GM10847 (cell line): ENCODE results near the gene TMEM205.

Experiments
- POLR2A ChIP-seq: IDR thresholded peaks from 2 replicates; pipeline ENCODE4 v1.6.1; 2011; ENCODE audit not compliant: insufficient read length; ENCODE audit errors: extremely low read depth

TMEM205 gene

DNA sequence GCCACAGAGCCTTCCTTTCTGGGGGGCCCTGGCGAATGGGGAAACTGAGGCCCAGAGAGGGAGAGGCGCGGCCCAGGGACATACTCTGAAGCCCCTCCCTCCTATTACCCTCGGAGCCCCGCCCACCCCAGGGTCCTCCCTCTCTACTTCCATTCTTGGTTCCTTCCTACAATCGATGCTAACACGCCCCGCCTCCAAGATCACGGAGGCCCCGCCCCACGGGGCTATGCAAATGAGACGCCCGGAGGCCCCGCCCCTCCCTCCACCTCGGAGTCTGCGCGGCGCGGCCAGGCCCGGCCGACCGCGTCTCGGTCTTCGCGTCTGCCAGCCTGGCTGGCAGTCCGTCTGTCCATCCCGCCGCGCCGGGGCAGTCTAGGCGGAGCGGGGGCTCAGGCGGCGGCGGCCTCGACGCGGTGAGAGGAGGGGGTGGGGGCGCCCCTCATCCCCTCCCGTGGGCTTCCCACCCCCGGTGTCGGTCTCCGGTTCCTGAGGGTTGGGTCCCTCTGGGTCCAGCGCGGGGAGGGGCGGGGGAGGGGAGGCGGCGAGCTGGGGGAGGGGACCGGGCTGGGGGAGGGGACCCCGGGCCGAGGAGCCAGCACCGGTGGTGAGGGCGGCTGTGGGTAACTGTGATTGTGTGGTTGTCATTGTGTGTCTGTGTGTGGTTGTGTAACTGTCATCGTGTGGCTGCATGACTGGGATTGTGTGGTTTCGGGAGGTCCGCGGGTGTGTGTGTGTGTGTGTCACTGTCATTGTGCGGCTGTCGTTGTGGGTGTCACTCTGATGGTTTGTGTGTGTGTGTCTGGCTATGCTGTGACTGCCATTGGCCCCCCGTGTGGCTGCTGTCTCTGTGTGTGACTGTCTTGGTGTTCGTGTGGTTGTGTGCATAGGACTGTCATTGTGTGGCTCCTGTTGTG, 9.3 kb upstream of the TMEM205 start, which contains the start of gene PLPPR2:
Gene PLPPR2, plus strand, starts transcription at position 273 of the 914 bp plus-strand sequence. CDS start 2,242 bp downstream, outside the sequence.
- TF ChIP-seq POLR2A: peak; percentile 13

DNA sequence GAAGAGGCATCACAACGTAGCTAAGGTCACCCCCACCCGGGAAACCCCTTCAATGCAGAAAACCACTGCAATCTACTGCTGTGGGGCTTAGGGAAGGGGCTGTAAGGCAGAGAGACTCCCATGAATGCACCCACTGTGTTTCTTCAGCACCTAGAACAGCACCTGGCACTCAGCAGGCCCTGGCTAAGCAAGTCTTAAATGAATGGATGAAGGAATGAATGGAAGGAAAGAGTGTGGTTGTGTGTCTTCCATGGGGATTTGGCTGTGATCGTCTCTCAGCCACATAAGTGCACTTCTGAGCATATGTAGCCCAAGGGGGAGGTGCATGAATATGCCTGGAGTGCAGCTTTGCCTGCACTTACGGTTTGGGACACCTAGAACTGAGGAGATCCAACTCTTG, 3.1 kb upstream of the TMEM205 start:
- no peak for TF ChIP-seq POLR2A

DNA sequence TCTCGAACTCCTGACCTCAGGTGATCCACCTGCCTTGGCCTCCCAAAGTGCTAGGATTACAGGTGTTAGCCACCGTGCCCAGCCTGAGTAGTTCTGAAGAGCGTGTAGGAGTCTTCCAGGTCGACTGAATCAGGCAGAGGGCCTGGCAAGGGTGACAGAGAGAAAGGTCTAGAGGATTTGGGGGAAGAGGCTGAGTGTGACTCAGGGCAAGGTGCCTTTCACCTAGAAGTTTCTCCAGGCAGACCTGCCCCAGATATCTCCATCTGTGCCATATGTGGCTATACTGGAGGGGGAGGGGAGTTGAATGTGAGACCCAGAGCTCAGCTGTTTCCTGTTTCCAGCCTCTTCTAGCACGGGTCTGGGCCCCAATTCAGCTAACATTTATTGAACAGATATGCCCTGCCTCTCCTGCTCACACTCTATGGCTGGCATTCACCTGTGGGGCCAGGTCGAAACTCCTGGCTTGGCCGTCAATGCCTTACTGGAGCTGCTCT, 1.5 kb upstream of the TMEM205 start:
- TF ChIP-seq POLR2A: no peak

DNA sequence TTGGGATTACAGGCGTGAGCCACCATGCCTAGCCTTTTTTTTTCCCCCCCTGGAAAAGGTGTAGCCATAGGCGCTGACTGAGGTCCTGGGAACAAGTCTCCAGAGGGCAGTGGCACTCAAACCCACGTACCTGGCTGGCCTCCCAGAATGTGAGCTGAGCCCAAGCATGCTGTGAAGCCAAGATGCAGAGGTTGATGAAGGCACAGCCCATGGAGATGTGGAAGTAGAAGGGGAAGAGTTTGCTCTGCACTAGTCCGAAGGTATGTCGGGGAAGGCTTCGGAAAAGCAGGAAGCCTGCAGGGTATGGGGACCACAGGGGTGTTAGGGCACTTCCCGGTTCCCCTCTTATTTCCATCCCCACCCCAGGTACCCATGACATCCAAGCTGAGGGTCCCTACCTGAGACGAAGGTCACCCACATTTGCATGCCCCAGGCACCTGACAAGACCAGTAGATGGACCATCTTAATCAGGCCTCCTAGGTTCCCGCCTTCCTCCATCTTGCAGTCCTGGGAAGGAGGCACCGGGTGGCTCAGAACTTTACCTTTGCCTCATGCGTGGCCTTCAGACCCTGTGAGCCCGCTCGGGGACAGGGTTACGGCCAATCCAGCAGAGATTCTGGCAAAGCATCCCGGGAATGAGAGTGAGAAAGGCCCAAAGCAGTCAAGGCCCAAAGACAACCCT, 805 bp downstream of the TMEM205 start:
- no peak for TF ChIP-seq POLR2A

DNA sequence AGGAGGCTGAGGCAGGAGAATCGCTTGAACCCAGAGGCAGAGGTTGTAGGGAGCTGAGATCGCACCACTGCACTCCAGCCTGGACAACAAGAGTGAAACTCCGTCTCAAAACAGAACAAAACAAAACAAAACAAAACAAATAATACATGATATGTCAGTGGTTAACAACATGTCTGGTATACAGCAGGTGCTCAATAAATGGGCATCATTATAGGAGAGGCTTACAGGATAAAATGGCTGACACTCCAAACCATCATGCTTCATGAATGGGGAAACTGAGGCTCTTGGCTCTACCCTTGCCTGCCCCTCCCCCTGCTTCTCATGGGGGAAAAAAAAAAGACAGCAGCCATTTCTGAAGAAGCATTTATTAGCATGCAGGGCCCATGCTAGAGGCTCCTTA, 3.6 kb downstream of the TMEM205 start:
- no peak for TF ChIP-seq POLR2A

DNA sequence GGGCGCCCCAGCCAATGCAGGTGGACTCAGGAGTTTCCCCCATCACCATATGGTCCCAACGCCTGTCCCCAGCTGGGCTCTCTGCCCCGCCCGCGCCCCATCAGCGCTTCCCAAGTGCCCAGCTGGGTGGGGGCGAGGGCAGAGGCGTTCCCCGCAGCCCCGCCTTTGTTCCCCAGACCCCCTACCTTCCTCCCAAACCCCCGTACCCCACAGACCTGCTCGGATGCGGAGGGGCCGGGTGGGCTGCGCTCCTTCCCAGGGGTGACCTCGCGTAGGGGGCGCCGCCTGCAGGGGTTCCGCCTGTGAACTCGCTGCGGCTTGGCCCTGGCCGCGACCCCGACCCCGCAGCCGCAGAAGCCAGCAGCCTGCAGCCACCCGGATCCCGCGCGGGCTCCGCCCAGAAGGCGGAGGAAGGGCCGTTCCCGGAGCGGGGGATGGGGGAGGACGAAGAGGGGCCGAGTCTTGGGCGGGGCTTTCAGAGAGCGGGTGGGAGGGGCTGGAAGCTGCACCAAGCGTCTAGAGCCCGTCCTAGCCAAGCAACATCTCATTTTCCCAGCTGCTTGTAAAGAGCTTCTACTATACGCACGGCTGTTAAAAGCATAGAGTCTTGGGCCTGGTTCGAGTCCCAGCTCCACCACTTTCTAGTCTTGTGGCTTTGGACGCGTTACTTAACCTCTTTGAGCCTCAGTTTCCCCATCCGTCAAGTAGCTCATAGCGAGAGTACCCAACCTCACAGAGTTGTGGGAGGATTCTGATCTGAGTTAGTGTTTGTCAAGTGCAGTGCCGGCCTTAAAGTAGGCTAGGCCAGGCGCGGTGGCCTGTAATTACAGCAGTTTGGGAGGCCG, 6.6 kb downstream of the TMEM205 start, which contains the start of gene RAB3D:
Gene RAB3D, minus strand, starts transcription at position 404 of the 845 bp plus-strand sequence. CDS start 2,258 bp downstream, outside the sequence.
- TF ChIP-seq POLR2A: peak; percentile 52

DNA sequence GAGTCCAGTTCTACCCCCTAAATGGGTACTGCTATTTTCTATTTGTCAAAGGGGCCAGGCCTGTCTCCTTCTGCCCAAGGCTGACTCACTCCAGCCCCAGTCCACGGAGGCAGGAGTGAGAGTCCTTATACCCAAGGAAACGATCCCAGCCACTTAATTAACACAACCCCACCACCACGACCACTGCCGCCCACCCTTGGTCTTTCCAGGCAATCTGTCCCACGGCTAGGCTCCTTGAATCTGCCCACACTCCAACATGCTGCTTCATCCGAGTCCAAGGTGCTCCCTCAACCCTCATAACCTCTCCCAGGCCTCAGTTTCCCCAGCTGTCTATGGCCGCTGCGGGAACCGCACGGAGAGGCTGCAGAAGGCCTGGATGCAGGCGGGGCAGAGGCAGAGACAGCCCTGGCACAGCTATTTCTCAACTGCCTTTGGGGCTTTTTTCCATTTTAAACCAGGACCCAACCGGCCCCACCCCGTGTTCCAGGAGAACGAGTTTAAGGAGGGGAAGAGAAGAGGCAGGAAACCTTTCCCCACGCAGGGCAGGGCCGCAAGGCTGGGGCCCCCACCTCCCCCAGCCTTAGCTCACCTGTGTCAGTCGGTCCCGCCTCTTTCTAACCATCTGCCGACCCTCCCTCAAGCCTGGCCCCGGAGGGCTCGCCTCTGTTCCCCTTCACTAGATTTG, 7.4 kb downstream of the TMEM205 start:
- no peak for TF ChIP-seq POLR2A

DNA sequence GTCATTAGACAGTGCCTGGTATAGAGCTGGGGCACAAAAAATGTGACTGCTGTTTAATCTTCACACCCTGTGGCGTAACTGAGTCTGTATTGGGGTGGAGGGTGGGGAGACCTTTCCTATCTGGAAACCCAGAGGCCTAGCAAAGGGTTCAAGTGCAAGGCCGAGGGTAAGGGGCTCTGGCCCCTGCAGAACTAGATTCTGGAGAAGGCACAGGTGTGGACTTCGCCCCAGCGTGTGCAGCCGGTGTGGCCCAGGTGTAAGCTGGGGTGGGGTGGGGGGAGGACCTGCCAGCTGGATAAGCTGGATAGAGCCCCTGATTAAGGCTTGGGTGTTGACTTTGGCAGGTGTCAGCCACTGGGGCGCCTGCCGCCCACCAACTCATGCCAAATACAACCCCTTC, 7.9 kb downstream of the TMEM205 start:
- TF ChIP-seq POLR2A: no peak

DNA sequence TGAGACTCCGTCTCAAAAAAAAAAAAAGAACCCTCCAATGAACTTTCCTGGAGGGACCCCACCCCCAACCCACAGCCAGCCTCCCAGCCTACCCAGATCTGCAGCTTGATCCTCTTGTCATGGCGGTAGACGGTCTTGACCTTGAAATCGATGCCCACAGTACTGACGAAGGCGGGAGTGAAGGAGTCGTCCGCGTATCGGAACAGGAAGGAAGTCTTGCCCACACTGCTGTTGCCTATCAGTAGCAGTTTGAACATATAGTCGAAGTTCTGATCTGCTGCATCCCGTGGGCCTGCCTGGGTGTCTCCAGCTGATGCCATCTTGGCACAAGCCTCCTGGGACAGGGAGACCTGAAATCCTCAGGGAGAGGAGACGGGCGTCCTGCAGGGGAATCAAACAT, 9.0 kb downstream of the TMEM205 start:
- TF ChIP-seq POLR2A: no peak

DNA sequence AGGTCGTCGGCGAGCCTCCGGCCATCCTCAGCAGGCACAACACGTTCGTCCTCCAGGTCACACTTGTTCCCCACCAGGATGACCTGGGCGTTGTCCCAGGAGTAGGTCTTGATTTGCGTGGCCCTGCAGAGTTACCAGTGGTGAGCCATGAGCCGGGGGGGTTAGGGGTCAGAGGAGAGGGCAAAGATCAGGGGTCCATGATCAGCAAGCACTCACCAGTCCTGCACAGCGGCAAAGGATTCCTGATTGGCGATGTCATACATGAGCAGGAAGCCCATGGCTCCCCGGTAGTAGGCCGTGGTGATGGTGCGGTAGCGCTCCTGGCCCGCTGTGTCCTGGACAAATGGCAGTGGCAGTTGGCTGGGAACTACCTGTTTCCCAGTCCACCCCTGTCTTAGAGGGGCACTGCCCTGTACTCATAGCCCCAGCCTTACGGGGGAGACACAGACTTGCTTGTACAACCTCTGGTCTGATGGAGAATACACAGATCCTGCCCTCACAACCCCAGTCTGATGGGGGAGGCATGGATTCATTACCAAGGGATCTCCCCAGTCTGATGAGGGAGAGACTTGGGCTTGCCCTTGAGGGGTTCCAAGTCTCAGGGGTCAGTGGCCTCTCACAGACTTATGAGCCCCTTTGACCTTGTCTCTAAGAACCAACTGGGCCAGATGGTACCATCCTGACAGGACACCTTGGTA, 10.5 kb downstream of the TMEM205 start:
- no peak for TF ChIP-seq POLR2A

DNA sequence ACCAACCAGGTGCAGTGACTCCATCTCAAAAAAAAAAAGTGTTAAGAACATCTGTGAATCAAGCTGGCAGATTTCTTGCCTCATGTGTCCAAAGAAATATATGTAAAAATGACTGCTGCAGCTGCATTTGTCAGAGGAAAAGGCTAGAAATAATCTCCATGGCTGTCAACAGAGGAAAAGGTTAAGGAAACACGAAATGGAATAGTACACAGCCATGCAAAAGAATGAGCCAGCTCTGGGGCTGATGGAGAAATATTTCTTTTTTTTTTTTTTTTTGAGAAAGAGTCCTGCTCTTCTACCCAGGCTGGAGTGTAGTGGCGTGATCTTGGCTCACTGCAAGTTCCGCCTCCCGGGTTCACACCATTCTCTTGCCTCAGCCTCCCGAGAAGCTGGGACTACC, 13.2 kb downstream of the TMEM205 start:
- TF ChIP-seq POLR2A: no peak

DNA sequence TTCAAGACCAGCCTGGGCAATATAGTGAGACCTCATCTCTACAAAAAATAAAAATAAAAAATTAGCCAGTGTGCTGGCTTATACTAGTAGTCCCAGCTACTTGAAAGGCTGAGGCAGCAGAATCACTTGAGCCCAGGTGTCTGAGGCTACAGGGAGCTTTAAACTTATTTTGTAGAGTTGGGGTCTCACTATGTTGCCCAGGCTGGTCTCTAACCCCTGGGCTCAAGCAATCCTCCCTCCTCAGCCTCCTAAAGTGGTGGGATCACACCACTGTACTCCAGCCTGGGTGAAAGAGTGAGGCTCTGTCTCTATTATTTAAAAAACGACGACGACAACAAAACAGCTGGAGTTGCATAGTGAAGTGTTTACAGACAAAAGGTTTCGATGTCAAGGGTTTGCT, 14.6 kb downstream of the TMEM205 start:
- TF ChIP-seq POLR2A: no peak

DNA sequence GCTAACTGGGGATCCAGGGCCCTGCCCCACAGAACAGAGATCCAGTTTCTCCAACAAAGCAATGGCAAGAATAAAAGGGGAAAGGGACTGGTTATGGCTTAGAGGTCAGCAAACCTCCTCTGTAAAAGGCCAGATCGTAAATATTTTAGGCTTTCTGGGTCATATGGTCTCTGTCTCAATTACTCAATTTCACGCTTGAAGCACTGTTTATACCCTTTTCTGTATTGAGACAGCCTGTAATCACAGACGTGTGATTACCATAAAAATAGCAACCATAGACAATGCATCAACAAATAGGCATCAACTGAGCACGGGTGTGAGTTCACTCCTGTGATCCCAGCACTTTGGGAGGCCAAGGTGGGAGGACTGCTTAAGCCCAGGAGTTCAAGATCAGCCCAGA, 15.9 kb downstream of the TMEM205 start:
- TF ChIP-seq POLR2A: no peak

DNA sequence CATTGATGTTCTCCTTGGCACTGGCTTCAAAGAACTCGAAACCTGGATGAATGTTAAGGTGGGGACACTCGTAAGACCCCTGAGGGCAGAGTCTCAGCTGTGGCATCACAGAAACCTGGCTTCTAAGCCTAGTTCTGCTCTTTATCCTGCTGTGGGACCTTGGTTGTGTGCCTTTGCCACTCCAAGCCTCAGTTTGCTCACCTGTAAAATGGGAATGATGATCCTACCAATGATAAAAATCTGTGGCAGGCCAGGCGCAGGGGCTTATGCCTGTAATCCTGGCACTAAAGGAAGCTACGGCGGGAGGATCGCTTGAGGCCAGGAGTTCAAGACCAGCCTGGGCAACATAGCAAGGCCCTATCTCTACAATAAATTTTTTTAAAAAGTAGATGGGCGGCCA, 20.5 kb downstream of the TMEM205 start:
- no peak for TF ChIP-seq POLR2A
